GM12873 (cell line): ENCODE measurements around the gene LARP4.

ENCODE experiments used
- CTCF ChIP-seq: IDR thresholded peaks from 2 replicates; pipeline ENCODE4 v1.5.1; 2012; ENCODE audit warnings: low read depth, mild to moderate bottlenecking, moderate library complexity, low read length, control low read depth; ENCODE audit not compliant: insufficient read depth; ENCODE audit errors: missing control alignments

LARP4 gene

DNA sequence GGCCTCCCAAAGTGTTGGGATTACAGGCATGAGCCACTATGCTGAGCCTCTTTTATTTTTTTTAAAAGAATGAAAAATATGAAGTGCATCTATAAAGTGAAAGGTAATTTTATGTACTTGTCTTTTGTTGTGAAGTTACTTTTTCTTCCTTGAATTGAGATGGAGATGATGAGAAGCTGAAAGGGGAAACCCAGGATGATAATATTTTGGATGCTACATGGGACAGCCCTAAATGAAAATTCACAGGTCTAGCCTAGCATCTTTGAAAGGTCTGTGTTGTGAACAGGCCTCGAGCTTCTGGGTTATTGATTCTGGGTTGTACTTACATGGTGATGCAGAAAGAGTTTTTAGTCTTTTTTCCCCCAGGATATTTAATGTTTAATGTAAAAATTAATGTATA, 118.7 kb downstream of the LARP4 start:
- TF ChIP-seq CTCF: no peak

- TF ChIP-seq CTCF: no peak
These were observed 119.9 kb downstream of the LARP4 start for GRCh38 chr12:50520416-50521207.

DNA sequence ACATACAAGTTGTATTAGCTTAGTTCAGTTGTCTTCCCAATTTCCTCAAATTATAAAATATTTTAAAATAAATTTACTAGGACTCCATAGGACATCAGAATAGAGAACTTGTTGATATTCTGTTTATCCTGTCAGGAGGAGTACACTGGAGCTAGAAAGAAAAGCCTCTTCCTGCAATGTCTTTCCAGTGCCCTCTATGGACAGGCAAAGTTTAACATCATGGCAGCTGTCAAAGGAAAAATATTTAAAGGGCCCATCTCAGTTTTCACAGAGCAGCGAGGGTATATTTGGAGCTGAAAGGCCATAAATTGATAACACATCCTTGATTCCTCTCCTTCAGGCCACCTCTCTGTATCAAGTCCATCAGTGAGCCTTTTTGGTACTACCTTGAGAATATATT, 123.1 kb downstream of the LARP4 start:
- no peak for TF ChIP-seq CTCF

- TF ChIP-seq CTCF: no peak
These were observed 123.9 kb downstream of the LARP4 start for GRCh38 chr12:50524621-50525020.

GRCh38 chr12:50525422-50525821, 124.7 kb downstream of the LARP4 start:
- no peak for TF ChIP-seq CTCF

DNA sequence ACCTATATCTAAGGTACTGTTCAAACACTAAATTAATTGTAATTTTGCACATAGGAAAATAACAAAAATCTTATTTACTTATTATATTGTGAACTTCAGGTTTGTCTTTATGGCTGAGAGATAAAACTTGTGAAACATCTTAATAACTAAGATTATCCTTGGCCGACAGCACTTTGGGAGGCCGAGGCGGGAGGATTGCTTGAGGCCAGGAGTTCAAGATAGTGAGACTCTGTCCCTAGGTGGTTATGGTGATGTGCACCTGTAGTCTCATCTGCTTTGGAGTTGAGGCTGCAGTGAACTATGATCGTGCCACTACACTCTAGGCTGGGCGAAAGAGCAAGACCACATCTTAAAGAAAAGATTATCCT, 126.7 kb downstream of the LARP4 start:
- no peak for TF ChIP-seq CTCF

DNA sequence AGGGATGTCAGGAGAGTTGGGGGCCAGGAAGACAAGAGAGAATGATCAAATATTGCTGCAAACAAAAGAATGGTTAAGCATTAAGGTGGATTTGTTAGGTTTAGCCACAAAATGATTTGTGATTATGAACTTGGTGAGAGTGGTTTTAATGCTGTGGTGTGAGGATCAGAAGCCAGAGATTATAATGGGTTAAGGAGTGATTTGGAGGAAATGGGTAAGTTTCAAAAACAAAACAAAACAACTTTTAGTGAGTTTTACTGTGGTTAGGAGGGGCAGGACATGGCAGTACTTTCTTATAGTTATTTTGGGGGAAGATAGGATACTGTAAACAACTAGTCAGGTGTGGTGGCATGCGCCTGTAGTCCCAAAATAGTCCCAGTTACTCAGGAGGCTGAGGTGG, 128.1 kb downstream of the LARP4 start:
- no peak for TF ChIP-seq CTCF
